HG02763 (cell line): Measurements from ENCODE around the gene RNF166.

Source experiments
- ATAC-seq: cut with Tn5 transposase; IDR thresholded peaks from one replicate; pipeline ENCODE4 v1.9.1; 2021; ENCODE audit warnings: mild to moderate bottlenecking, moderate library complexity; ENCODE audit not compliant: unreplicated experiment

Gene RNF166

DNA sequence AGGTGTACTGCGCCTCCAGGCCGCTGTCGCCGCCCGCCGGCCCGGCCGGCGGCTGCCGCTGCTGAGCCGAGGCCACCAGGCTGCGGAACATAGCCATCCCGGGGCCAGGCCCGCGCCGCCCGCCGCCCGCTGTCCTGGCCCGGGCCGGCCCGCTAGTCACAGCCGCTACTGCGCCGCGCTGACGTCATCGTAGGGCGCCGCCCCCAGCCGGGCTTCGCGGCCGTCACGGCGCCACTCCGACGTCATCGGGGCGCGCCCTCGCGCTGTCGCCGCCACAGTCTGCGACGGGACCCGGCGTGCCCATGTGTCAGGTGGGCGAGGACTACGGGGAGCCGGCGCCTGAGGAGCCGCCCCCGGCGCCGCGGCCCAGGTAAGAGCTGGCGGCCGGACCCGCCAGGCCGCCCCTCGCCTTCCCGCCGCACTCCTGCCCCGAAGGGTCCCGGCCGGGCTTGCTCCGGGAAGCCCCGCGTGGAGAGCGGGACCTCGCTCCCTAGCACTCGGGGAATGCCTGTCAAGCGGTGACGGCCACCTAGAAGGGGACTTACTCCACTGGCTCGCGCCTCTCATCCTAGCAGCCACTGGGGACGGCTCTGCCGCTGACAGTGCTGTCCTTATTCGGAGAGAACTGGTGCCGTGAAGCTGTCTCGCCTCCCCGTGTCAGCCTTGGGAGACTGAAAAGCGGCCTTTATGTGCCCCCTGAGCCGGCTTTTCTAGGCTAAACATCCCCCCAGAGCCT lies at the start of gene RNF166, which contains the start of gene CTU2:
Gene RNF166 (minus strand): TSS at position 180 of the 736 bp plus-strand sequence. CDS start 83 bp downstream, at position 97.
Gene CTU2 (plus strand): TSS at position 275 of the 736 bp plus-strand sequence. CDS start 28 bp downstream, at position 303.
- peak; percentile 76 for ATAC-seq

- ATAC-seq, result no peak
Observed at GRCh38 chr16:88754912-88755744, 48.9 kb upstream of the RNF166 start.

GRCh38 chr16:88754109-88754911 lies 48.1 kb upstream of the RNF166 start:
- ATAC-seq, result no peak

GRCh38 chr16:88753602-88754001 lies 47.4 kb upstream of the RNF166 start:
- ATAC-seq, result no peak

- no peak for ATAC-seq
Observed at GRCh38 chr16:88753191-88753590, 47.0 kb upstream of the RNF166 start.

DNA sequence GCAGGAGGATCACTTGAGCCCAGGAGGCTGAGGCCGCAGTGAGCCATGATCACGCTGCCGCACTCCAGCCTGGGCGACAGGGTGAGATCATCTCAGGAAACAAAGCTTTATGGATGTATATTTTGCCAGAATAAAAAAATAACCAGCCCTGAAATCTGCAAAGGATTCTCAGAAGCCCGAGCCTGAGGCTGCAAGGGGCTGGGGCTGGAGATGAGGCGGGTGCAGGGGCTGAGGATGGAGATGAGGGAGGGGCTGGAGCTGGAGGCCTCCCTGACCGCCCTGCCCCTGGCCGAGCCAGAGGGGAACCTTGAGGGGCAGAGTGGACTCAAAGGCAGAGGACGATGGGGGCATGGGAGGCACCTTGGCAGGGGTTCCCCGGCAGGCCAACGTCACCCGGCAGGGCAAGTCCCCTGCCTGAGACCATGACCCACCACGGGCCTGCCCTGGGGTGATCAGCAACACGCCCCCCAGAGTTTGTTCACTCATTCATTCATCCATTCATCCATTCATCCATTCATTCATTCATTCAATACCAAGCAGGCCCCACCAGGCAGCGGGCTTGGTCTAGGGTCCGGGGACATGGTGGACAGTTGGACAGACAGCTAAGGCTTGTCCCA lies 46.3 kb upstream of the RNF166 start:
- ATAC-seq, result no peak

- no peak for ATAC-seq
Observed at GRCh38 chr16:88750854-88751253, 44.6 kb upstream of the RNF166 start.

GRCh38 chr16:88749358-88749757 lies 43.1 kb upstream of the RNF166 start:
- no peak for ATAC-seq

DNA sequence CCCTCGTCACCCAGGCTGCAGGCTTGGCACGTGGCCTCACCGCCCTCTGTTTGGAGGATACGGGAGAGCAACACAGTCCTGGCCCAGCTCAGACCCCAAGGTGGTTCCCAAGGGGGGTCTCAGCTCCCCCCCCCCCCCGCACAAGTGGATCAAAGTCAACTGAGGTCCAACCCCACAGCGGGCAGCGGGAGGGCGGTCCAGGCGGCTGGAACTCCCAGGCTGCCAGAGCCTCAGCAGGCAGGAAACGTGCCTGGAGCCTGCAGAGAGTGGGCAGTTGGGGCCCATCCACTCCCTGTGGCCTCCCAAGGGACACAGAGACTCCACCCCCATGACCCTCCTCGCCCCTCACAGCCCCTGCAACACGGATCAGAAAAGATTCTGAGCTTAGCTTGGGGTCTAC lies 42.2 kb upstream of the RNF166 start:
- ATAC-seq, result no peak

DNA sequence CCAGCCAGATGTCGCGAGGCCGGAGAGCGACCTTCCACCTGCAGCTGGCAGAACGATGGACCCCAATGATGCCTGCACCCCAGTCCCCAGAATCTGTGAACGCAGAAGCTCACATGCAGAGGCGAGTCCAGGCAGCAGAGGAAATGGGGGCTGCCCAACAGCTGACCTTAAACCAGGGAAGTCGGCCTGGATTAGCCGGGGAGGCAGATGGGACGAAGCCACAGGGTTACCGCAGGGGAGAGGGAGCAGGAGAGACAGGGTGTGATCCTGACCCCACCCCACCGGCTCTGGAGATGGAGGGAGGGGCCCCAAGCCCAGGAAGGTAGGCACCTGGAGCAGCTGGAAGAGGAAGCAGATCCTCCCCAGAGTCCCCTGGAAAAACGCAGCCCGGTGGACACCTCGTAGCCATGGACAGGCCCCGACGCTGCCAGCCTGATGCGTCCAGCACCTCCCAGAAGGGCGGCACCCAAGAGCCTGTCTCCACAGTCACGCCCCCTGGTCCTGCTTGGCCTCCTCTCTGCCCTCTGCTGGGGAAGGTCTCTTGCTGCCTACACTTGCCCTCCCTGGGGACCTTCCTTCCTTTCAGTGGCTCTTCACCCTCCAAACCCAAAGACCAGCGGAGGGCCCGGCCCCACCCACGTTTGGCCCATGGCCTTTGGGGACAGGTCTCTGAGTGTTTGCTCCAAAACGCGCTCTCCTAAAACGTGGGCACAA lies 41.5 kb upstream of the RNF166 start:
- ATAC-seq, result no peak

DNA sequence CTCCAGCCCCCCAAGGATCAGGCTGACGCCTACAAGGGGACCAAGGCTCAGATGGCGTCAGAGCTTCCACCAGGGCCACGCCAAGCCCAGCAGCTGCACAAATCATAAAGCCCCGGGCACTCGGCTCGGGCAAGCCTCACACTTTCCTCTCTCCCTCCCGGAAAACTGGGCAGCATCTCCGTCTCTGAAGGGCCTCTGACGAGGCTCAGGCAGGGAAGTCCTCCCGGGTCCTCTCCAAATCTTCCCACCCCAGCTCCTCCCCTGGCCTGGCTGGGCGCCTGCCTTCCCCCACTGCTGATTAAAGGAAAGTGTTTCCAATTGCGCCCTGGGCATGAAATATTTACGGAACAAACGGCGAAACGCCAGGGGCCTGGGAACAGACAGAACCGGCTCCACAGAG lies 40.3 kb upstream of the RNF166 start:
- no peak for ATAC-seq

GRCh38 chr16:88744577-88745521 lies 38.6 kb upstream of the RNF166 start:
- no peak for ATAC-seq

GRCh38 chr16:88743693-88744576 lies 37.7 kb upstream of the RNF166 start:
- no peak for ATAC-seq

DNA sequence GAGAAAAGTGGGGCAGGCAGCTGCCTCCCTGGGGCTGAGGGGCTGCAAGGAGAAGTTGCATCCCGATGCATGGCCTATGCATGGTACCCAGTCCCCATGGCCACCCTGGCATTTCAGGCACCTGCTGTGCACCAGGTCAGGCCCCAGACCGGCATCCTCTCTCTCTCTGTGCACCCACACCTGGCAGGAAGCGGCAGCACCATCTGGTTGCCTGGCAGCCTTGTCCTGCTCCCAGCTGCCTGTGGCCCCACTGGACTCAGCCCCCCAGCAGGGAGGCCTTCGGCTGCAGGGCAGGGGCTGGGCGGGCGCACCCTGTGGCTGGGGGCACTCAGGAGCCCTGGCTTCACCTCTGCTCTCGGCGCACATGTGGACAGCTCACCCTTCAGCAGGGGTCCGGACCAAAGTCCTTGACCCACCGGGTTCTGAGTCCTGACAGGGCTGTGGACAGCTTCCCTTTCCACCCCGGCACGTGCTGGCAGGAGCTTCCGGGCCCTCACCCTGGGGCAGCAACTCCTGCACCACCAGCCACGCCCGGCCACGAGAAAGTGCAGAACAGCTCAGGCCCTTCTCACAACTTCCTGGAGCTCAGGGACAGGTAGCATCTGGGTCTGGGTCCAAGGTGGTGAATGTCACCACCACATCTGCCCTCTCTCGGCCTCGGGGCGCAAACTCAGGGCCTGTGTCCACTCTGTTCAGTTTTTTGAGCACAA lies 36.8 kb upstream of the RNF166 start:
- ATAC-seq, result no peak

DNA sequence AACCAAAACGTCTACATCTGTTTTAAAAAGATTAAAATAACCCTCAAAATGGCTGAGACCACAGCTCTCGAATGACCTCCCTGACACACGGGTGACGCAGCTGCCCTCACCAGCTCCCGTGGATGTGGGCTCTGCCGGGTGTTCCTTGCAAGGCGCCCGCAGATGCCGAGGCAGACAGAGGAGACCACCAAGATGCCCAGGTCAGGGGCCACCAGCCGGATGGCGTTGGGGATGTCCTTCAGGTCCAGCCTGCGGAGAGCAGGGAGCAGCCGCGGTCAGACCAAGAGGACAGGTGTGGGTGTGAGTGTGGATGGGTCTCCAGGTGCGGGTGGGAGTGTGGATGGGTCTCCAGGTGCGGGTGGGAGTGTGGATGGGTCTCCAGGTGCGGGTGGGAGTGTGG lies 35.2 kb upstream of the RNF166 start:
- no peak for ATAC-seq

GRCh38 chr16:88740727-88741055 lies 34.5 kb upstream of the RNF166 start:
- no peak for ATAC-seq

DNA sequence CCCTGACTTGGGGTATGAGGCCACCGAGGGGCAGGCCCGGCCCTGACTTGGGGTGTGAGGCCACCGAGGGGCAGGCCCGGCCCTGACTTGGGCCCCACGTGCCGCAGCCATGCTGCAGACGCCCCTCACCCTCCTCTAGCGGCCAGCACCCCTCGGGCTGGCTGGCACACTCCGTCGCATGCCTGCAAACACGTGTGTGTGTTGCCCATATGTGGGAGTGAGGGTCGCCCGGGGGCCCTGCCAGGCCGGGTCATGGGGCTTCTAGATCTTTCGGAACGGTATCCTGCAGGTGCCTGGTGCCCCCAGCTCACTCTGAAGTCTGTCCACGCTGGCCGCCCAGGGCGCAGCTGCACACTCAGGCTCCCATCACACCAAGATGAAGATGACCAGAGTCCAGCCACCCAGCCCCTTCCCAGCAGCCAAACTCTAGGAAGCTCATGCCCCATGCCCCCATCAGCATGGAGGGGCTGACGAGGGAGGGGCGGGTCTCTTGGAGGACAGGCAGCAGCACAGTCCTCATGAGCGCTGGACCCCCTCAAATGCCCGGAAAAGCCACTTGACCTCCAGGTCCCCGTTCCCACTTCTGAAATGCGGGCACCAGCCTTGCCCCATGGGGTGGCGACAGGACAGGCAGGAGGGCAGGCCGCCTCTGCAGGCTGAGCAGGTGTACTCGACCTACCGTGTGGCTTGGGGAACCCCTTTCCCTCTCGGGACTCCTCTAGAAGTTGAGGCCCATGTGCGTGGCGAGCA lies 33.9 kb upstream of the RNF166 start:
- ATAC-seq, result no peak
